Stimulated activated CD4-positive, alpha-beta T cell treated with anti-CD3 and anti-CD28 coated beads, Interleukin-4, amount 100 ng/mL, for 4 hours (primary cell): ENCODE results near the gene ICA1.

Experiments used
- DNase-seq, 2 experiments: peaks; one replicate each; pipeline ENCODE4 v3.0.0-alpha.2; 2020

The ICA1 gene

GRCh38 chr7:8155836-8156235 lies 106.1 kb downstream of the ICA1 start:
- DNase-seq, result no peak

GRCh38 chr7:8154272-8154671 lies 107.7 kb downstream of the ICA1 start:
- no peak for DNase-seq

GRCh38 chr7:8152489-8153192 lies 109.3 kb downstream of the ICA1 start:
- DNase-seq, result no peak

DNA sequence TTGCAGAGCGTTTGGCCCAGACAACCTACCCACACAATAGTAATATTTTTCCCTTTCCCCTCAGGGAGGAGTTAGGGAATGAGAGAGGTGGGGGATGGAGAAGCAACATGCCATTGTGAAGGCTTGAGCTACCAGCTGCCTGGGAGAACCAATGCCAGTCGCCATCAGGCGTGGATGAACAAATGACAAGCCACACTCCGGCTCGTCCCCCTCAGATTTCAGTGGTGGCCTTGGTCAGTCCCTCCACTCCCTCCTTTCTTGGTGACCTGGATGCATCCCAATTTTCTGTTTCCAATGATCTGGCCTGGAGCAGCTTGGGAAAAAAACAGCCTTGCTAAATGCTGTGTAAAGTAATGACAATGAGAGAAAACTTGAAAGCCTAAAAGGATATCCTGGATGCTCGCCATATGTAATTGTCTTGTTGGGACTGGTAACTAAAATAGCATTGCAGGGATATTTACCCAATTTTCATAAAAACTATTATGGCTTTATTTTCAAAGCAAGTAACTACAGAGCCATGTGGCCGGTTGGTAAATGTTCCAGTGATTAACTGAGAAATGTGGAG lies 110.7 kb downstream of the ICA1 start:
- no peak for DNase-seq

GRCh38 chr7:8149222-8149621 lies 112.7 kb downstream of the ICA1 start:
- DNase-seq, result no peak

- DNase-seq, result no peak
Observed at GRCh38 chr7:8147760-8148463, 114.1 kb downstream of the ICA1 start.

DNA sequence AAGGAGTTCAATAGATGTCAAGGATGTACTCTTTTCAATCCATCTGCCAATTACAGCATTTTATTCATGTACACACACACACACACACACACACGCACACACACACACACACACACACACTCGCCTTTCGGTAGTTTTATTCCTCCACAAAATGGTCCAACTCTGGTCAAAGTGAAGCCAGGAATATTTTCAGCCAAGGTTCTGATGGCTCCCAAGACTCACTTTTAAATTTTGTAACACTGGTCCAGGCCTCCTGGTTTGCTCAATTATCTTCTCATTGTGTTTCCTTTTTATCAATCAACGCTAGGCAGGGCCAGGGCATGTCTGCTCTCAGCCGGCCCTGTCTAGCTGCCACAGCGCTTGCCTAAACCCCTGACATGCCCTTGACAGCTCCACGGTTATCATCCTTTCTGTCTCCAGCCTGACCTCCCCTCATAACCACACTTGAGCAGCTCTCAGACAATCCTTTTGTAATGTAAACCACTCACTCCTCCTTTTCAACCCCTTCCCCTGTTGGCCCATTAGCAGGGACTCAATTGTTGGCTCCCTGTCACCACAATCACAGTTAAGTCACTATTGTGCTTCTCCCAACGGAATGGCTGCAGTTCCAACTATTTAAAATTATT lies 115.1 kb downstream of the ICA1 start:
- DNase-seq, result no peak

DNA sequence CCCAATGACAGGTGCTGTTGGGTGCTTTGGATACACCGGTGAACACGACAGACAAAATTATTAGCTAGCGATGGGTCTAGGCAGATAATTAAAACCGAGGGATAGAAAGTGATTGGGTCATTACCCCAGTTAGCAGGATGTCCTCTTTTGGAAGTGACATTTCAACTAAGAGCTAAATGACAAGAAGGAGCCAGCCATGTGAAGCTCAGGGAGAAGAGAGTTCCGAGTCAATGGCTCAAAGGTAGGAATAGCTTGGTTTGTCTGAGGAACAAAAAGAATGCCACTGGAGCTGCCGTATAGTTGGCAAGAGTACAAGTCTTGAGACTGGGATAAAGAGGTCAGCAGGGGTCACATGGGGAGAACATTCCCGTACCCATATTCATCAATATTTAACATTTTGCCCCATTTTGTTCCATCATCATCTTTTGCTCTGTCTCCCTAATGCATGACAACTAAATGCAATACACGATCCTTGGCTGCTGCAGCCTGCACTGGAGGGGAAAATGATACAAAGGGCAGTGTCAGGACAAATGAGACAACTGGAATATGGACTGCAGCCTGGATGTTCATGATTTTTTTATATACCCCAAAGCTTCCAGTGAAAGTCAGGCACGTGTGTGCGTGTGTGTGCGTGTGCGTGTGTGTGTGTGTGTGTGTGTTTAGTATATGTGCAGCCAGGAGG lies 115.7 kb downstream of the ICA1 start:
- no peak for DNase-seq

DNA sequence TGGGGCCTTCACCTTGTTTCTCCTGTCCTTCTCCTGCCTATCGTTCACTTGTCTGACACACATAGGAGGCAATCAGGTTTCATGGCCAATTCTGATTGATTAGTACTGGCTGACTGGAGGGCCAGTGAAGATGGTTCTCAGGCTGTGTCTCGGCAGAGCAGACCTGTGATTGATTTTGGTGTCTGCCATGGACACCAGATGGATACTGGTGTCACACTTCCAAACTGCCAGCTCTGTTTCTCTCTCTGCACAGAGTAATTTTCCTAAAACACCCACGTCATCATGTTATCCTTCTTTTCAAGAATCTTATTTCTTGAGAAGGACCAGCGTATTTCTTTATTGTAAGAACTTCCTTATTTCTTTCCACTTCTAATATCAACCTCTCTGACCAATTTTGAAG lies 117.1 kb downstream of the ICA1 start:
- no peak for DNase-seq

DNA sequence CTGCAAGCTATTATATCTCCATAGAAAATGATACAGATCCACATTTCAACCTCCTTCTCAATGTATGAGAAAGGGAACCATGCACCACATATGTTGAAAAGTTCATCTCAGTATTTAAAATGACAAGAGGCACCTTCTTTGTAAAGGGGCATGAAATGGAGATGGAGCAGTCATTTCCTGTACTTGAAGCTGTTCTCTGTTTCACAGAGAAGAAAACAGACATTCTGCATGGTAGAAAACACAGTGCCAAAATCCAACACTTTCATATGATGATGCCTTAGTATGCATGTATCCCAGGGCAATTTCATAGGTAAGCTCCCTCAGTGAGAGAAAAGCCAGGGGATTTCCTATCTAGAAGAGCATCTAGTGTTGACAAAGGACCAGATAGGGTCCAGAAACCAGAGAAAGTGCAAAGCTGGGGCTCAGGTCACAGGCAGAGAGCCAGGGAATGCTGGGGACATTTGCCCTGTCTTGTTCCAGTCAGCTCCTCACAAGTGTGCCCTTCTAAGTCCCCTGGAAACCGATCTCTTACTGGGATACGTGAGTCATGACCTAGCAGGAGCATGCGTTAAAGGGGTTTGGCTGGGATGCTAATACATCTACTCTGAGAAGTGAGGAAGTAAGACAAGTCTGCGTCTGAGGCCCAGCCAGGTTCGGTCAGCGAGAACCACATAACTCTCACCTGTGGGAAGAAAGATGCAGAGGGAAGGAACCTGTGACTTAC lies 118.7 kb downstream of the ICA1 start:
- DNase-seq, result no peak

GRCh38 chr7:8142477-8142876 lies 119.5 kb downstream of the ICA1 start:
- DNase-seq, result no peak

- DNase-seq, result no peak
Observed at GRCh38 chr7:8141070-8141469, 120.9 kb downstream of the ICA1 start.

- DNase-seq, result no peak
Observed at GRCh38 chr7:8136051-8136730, 125.8 kb downstream of the ICA1 start.

DNA sequence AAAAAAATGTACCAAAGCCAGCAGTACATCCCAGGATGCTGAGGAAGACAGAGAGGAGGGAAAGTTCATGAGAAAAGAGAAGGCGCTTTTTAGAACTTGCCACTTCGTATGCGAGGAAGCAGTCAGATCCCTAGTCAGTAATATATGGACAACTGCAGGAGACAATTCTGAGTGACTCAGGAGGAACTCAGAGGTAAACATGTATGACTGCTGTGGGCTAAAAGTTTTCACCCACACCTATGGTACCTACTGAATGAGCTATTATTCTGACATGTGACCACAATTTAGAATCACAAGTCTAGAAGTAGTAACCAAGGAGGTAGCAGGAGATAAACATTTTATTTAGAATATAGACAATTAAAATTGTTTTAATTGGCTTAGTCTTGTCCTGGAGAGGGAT lies 126.5 kb downstream of the ICA1 start:
- no peak for DNase-seq

- DNase-seq, result peak in 1 of 2 experiments; percentile 30
Observed at GRCh38 chr7:8134089-8134733, 127.8 kb downstream of the ICA1 start.

- no peak for DNase-seq
Observed at GRCh38 chr7:8133188-8133848, 128.6 kb downstream of the ICA1 start.

DNA sequence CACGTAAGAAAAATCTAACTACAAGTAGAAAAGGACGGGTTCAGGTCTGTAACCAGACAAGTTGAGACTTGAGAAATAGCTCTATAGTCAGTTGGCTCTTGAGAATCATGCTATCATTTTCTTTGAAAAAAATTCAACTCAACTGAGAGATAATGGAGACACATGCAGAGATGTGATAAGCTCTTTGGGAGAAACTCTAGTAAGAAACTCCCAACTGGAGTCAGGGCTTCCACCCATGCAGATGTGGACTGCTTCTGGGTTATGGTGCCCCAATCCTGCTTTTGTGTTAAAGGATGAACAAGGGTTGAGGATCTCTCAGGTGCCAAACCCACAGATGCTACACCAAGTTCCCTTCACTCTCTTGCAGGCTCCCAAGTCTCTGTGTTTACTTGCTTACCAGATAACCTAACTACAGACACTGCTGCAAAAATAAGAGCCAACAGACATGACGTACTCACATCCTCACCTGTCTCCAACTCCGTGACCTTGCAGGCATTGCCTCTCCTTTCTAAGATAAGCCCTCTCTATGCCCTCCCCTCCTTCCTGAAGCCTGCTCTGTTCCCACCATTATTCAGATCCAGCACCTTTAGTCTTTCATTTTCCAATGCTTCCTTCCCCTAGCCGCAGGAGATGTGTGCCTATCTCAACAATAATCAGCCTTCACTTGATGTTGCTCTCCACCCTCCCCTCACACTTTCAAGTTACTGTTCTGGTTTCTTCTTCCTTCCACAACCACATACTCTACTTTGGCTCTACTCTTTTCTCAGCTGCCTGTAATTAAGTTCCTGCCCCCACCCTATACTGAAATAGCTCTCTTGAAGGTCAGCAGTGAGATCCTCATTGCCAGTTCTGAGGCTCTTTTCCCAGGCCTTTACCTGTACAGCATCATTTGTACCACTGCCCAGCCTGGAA lies 130.0 kb downstream of the ICA1 start:
- no peak for DNase-seq

DNA sequence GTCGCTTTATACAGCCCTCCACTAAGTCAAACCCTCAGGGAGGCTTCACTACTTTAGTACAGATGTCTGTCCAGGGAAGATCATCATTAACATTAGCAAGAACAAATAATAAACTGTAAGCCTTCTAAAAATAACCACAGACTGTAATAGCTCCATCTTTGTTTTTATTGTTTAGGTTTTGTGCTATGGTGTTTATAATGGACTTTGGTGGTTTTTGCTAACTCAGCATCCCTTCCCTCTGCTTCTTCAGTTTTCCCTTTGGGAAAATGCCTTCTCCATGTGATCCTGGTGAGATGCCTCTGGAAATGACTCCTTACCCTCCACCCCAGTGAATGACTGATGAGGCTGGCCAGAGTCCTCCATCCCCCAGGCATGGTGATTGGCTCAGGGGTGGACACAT lies 131.3 kb downstream of the ICA1 start:
- no peak for DNase-seq

- DNase-seq, result no peak
Observed at GRCh38 chr7:8129318-8129659, 132.7 kb downstream of the ICA1 start.
